Epithelial cell of esophagus (primary cell): ENCODE results near the gene SYCE1.

Source experiments
- DNase-seq: peaks from one replicate; pipeline ENCODE4 v3.0.0; 2010; ENCODE audit warnings: low read depth
- H3K4me3 ChIP-seq: 2 replicates; pipeline ENCODE4 v1.5.1; 2011; ENCODE audit warnings: mild to moderate bottlenecking, low read length, control low read depth
- CTCF ChIP-seq: IDR thresholded peaks from 2 replicates; pipeline ENCODE4 v1.5.1; 2011; ENCODE audit warnings: low read depth, mild to moderate bottlenecking, low read length, control low read depth, inconsistent platforms; ENCODE audit not compliant: insufficient read depth; ENCODE audit errors: missing control alignments

SYCE1 gene

GRCh38 chr10:133567609-133568286 is 2.4 kb upstream of the SYCE1 start:
- DNase-seq, result no peak
- H3K4me3 ChIP-seq, result no peak overlapping the region
- TF ChIP-seq CTCF, result no peak

GRCh38 chr10:133567119-133567518 is 1.7 kb upstream of the SYCE1 start:
- no peak for TF ChIP-seq CTCF

GRCh38 chr10:133564816-133565215 is 567 bp downstream of the SYCE1 start:
- DNase-seq, result no peak
- H3K4me3 ChIP-seq, result no peak overlapping the region
- TF ChIP-seq CTCF, result no peak

More at GRCh38 chr10:133567119-133567518, 1.7 kb upstream of the SYCE1 start:
- no peak for DNase-seq
- H3K4me3 ChIP-seq, result no peak overlapping the region

- TF ChIP-seq CTCF, result no peak
- no peak overlapping the region for H3K4me3 ChIP-seq
- no peak for DNase-seq
Measured at GRCh38 chr10:133559216-133559615, 6.2 kb downstream of the SYCE1 start.

- H3K4me3 ChIP-seq, result no peak overlapping the region
- DNase-seq, result no peak
- TF ChIP-seq CTCF, result no peak
Measured at GRCh38 chr10:133557381-133557780, 8.0 kb downstream of the SYCE1 start.

GRCh38 chr10:133555521-133555920 is 9.9 kb downstream of the SYCE1 start:
- no peak for TF ChIP-seq CTCF
- no peak for DNase-seq
- no peak overlapping the region for H3K4me3 ChIP-seq

GRCh38 chr10:133554600-133554999 is 10.8 kb downstream of the SYCE1 start:
- H3K4me3 ChIP-seq, result no peak overlapping the region
- DNase-seq, result no peak
- no peak for TF ChIP-seq CTCF
